T-cell (primary cell): ENCODE results near the gene OR5A1. TPM values are rescaled to one million over a fixed set of nuclear protein-coding genes. Genes with fewer than 3 reads are reported as not detected.
A peak's percentile ranks its signal among the peaks of the same experiment; 100 is the strongest.
"Not testable (repeated sequence)": the region's sequence is repeated elsewhere in the genome, so short reads cannot be mapped to it uniquely, and the experiment has no call there.

Experiments used
- ATAC-seq, 4 experiments: fragments of 200-7000 bp in 3 of 4; fragments of 150-1000 bp in 1 of 4; cut with Tn5 transposase; replicated peaks in 1 of 4; 1 replicate in 3 of 4; 2 replicates in 1 of 4; pipeline ENCODE4 v1.10.0; 2021; ENCODE audit warnings: moderate library complexity in 3 of 4, mild to moderate bottlenecking in 2 of 4, moderate number of reproducible peaks in 1 of 4
- CTCF ChIA-PET, 2 donors: fragments of 300-600 bp; sonication (Branson Sonifier 250); formaldehyde crosslinking; loops; one replicate each; lab custom pipeline; 2022; ENCODE audit warnings: antibody characterized with exemption in 2 of 2; lab: Charles Lee
- POLR2A ChIA-PET, 2 donors: fragments of 300-600 bp; sonication (Branson Sonifier 250); formaldehyde crosslinking; loops; one replicate each; lab custom pipeline; 2022; ENCODE audit warnings: antibody characterized with exemption in 2 of 2; lab: Charles Lee
- DNase-seq, 35 experiments: peaks; one replicate each; pipeline versions ENCODE4 v3.0.0 to v3.0.0-alpha.2; 2013 to 2023
- H3K27ac ChIP-seq: one replicate; pipeline ENCODE4 v1.5.1; 2013; ENCODE audit warnings: low read length
- H3K27me3 ChIP-seq, 2 experiments: replicated peaks in 1 of 2; 1 replicate in 1 of 2; 2 replicates in 1 of 2; pipeline versions ENCODE4 v1.6.1 to v1.7.0; 2013; ENCODE audit warnings: low read length in 1 of 2, mixed read lengths in 1 of 2; ENCODE audit not compliant: control insufficient read depth in 2 of 2, insufficient read depth in 2 of 2; ENCODE audit errors: extremely low read depth in 1 of 2
- H3K36me3 ChIP-seq, 2 donors: 1 replicate in 1 of 2; 2 replicates in 1 of 2; pipeline versions ENCODE4 v1.6.1 to v1.7.0; 2013; ENCODE audit warnings: low read length in 1 of 2; ENCODE audit not compliant: control insufficient read depth in 2 of 2, insufficient read depth in 1 of 2; ENCODE audit errors: extremely low read depth in 1 of 2
- H3K4me1 ChIP-seq, 2 experiments: 1 replicate in 1 of 2; 2 replicates in 1 of 2; pipeline versions ENCODE4 v1.6.1 to v1.7.0; 2013; ENCODE audit warnings: low read length in 2 of 2, mixed read lengths in 1 of 2; ENCODE audit not compliant: insufficient read depth in 2 of 2, control insufficient read depth in 1 of 2; ENCODE audit errors: extremely low read depth in 1 of 2
- H3K4me3 ChIP-seq, 2 donors: 1 replicate in 1 of 2; 2 replicates in 1 of 2; pipeline versions ENCODE4 v1.5.1 to v1.7.0; 2013; ENCODE audit warnings: mild to moderate bottlenecking in 2 of 2, low read length in 1 of 2, moderate library complexity in 1 of 2; ENCODE audit not compliant: control insufficient read depth in 1 of 2; ENCODE audit errors: extremely low read depth in 1 of 2
- H3K9me3 ChIP-seq: 2 replicates; pipeline ENCODE4 v1.7.0; 2013
- H3K27ac Mint-ChIP-seq, 2 donors: one replicate each; pipeline ENCODE4 v1.8.0; 2020 to 2021; ENCODE audit warnings: mild to moderate bottlenecking in 2 of 2, mixed read lengths in 2 of 2
- H3K27me3 Mint-ChIP-seq, 2 donors: one replicate each; pipeline ENCODE4 v1.8.0; 2021 to 2022; ENCODE audit warnings: mixed read lengths in 2 of 2
- H3K36me3 Mint-ChIP-seq: one replicate; pipeline ENCODE4 v1.8.0; 2021; ENCODE audit warnings: mixed read lengths
- H3K4me1 Mint-ChIP-seq, 3 donors: one replicate each; pipeline ENCODE4 v1.8.0; 2020 to 2022; ENCODE audit warnings: mixed read lengths in 3 of 3, mild to moderate bottlenecking in 1 of 3
- H3K4me3 Mint-ChIP-seq, 3 donors: one replicate each; pipeline ENCODE4 v1.8.0; 2020 to 2022; ENCODE audit warnings: mild to moderate bottlenecking in 3 of 3, mixed read lengths in 3 of 3, moderate library complexity in 3 of 3
- H3K9me3 Mint-ChIP-seq, 3 donors: one replicate each; pipeline ENCODE4 v1.8.0; 2020 to 2022; ENCODE audit warnings: mixed read lengths in 3 of 3
- WGBS: methylation state at CpG from one replicate; pipeline ENCODE4 v1.1.5; 2013; ENCODE audit warnings: missing lambda C conversion rate; ENCODE audit not compliant: insufficient coverage; 5-methylcytosine and 5-hydroxymethylcytosine counted together
- total RNA-seq, 35 experiments: library from RNA in 6 of 35; stranded (reverse) in 6 of 35; fragments of 120-200 nt in 1 of 35; gene quantifications; one replicate each; pipeline versions ENCODE4 v1.2.1 to v1.2.4 and lab custom pipeline; 2013 to 2026

Gene OR5A1
- total RNA-seq, 5 donors from 2014 or later (not counting 1 experiment from before 2014, with no cell fraction given), result not detected

DNA sequence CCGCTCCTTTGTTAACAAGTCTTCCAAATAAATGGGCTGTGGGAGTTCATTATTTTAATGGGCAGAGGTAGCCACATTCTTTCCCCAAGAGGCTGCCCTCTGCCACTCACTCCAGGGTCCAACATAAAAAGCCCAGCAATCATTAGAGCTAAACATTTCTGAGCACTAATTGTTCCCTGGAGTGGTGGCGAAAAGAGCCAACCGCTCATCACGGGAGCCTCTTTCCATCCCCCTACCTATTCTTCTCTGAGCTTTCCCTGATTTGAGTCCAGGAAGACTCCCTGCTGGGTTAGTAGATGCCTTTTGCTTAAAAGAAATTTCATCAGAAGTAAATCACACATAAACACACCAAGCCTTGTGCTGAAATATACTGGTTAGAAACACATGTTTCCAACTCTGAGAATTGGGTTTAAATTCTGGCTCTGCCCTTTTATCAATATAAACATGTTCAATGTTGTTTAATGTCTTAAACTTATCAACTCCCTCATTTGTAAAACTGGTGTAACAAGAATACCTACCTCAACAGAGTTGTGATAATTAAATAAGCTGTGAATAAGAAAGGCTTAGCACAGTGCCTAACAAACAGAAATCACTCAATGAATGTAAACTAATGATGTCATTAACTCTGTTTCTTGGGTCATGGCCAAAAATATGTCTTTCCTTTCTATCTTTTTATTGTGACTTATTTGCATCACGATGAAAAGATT is 9.8 kb upstream of the OR5A1 start, which contains the start of gene OR5A2:
OR5A2 (minus strand) TSS at position 53 of the 707 bp plus-strand sequence. CDS start 3,460 bp downstream, outside the sequence.
- ChIA-PET POLR2A (no interaction called here), CTCF (no interaction called here)
- Mint-ChIP-seq H3K27ac (no peak within 1 kb of the TSS), H3K9me3 (no peaks in the 10 kb centered on the region), H3K4me1 (no peaks in the 10 kb centered on the region), H3K36me3 (no peaks in the 10 kb centered on the region), H3K4me3 (no peak within 1 kb of the TSS), H3K27me3 (peaks cover 8 to 15% of the 10 kb centered on the region in 2 donors)
- H3K27me3 ChIP-seq, result peaks cover 0 to 3% of the 10 kb centered on the region in 2 experiments
- H3K4me1 ChIP-seq, result no peaks in the 10 kb centered on the region
- 80% methylated on average over 1 of the region's 5 CpGs for WGBS
- ATAC-seq, result no peak
- no peak within 1 kb of the TSS for H3K27ac ChIP-seq
- H3K4me3 ChIP-seq, result no peak within 1 kb of the TSS
- H3K9me3 ChIP-seq, result no peaks in the 10 kb centered on the region
- H3K36me3 ChIP-seq, result no peaks in the 10 kb centered on the region
- DNase-seq, result no peak

DNA sequence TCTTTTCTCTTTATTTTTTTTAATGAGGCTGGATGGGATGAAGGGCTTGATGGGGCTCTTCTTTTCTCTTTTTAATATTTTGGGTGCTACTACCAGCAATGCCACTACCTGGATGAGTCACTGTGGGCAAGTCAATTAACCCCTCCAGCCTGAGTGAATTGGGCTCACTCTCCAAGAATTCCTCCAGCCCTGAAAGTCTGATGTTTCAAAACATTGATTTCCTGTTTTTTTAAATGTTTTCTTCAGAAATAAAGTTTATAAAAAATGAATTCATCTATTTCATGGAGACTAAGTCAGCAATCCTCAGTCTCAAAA is 9.2 kb upstream of the OR5A1 start:
- DNase-seq (no peak), ATAC-seq (no peak)
- H3K36me3 ChIP-seq, result no peaks in the 10 kb centered on the region
- no peaks in the 10 kb centered on the region for H3K4me1 Mint-ChIP-seq
- no peaks in the 10 kb centered on the region for H3K36me3 Mint-ChIP-seq
- H3K4me1 ChIP-seq, result no peaks in the 10 kb centered on the region
- H3K27ac ChIP-seq, result no peak overlapping the region
- H3K27me3 ChIP-seq, result peaks cover 0 to 3% of the 10 kb centered on the region in 2 experiments
- H3K27me3 Mint-ChIP-seq, result peaks cover 10 to 15% of the 10 kb centered on the region in 2 donors
- H3K9me3 ChIP-seq, result no peaks in the 10 kb centered on the region
- ChIA-PET CTCF (no interaction called here), POLR2A (no interaction called here)
- no peak overlapping the region for H3K27ac Mint-ChIP-seq
- H3K9me3 Mint-ChIP-seq, result no peaks in the 10 kb centered on the region
- no peak overlapping the region for H3K4me3 ChIP-seq
- no peak overlapping the region for H3K4me3 Mint-ChIP-seq

- DNase-seq, result peak in 20 of 35 experiments; percentile 0 to 75 (median 18)
- ChIA-PET CTCF (interaction anchor here (0.6 to 3.6 kb wide), 7 partner anchors 9 to 294 kb away, joined by 3 to 19 read pairs (median 3); partner anchors contain the start of gene DTX4 (in 2 of the 2)), POLR2A (interaction anchor here in 1 of 2 donors (0.6 kb wide), 1 partner anchor 227 kb away, joined by 5 read pairs; no protein-coding TSS in a partner anchor)
- Histone ChIP-seq H3K4me3 (no peak overlapping the region), H3K4me1 (no peaks in the 10 kb centered on the region), H3K9me3 (no peaks in the 10 kb centered on the region), H3K36me3 (no peaks in the 10 kb centered on the region), H3K27me3 (no peaks in the 10 kb centered on the region), H3K27ac (no peak overlapping the region)
- no peaks in the 10 kb centered on the region for H3K9me3 Mint-ChIP-seq
- ATAC-seq, result peak in 3 of 4 experiments; percentile 63 to 75 (median 69)
- H3K4me1 Mint-ChIP-seq, result no peaks in the 10 kb centered on the region
- H3K27me3 Mint-ChIP-seq, result peaks cover 8 to 13% of the 10 kb centered on the region in 2 donors
- no peaks in the 10 kb centered on the region for H3K36me3 Mint-ChIP-seq
- no peak overlapping the region for H3K4me3 Mint-ChIP-seq
- H3K27ac Mint-ChIP-seq, result no peak overlapping the region
- WGBS, result 100% methylated on average over 1 of the region's 4 CpGs
Observed at GRCh38 chr11:59429924-59430516, 6.2 kb upstream of the OR5A1 start.

DNA sequence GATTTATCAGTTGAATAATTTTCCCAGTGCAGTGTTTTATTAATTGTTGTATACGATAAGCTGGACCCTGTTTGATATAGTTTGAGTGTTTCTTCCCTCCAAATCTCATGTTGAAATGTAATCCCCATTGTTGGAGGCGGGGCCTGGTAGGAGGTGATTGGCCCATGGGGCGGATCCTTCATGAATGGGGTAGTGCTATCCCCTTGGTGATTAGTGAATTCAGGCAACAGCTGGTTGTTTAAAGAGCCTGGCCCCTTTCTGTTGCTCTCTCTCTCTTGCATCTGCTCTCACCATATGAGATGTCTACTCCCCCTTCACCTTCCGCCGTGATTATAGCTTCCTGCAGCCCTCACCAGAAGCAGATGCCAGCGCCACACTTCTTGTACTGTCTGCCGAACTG is 1.5 kb downstream of the OR5A1 start:
- Mint-ChIP-seq H3K9me3 (no peaks in the 10 kb centered on the region), H3K27me3 (peaks cover 0 to 2% of the 10 kb centered on the region in 2 donors), H3K27ac (no peak overlapping the region), H3K4me3 (no peak overlapping the region), H3K4me1 (no peaks in the 10 kb centered on the region), H3K36me3 (no peaks in the 10 kb centered on the region)
- ATAC-seq (no peak), DNase-seq (no peak)
- Histone ChIP-seq H3K27me3 (peaks cover 0 to 2% of the 10 kb centered on the region in 2 experiments), H3K4me1 (no peaks in the 10 kb centered on the region), H3K36me3 (no peaks in the 10 kb centered on the region), H3K4me3 (no peak overlapping the region), H3K27ac (no peak overlapping the region), H3K9me3 (no peaks in the 10 kb centered on the region)
- CTCF ChIA-PET, result no interaction called here
- POLR2A ChIA-PET, result interaction anchor here (0.5 to 0.6 kb wide), 2 partner anchors 8 to 695 kb away, joined by 3 read pairs; no protein-coding TSS in a partner anchor
- 88% methylated on average over 3 of the region's 7 CpGs for WGBS

GRCh38 chr11:59445624-59446023 is 9.4 kb downstream of the OR5A1 start:
- CTCF ChIA-PET, H3K9me3 ChIP-seq, DNase-seq, H3K4me3 ChIP-seq, H3K27ac ChIP-seq, H3K27ac Mint-ChIP-seq, H3K4me3 Mint-ChIP-seq, H3K9me3 Mint-ChIP-seq, H3K36me3 ChIP-seq, H3K4me1 Mint-ChIP-seq, H3K4me1 ChIP-seq, H3K36me3 Mint-ChIP-seq, H3K27me3 Mint-ChIP-seq, ATAC-seq, H3K27me3 ChIP-seq: not testable (repeated sequence)
- WGBS, result no CpG with 5 or more reads among the region's 1 CpG
- POLR2A ChIA-PET, result interaction anchor here in 1 of 2 donors (0.7 kb wide), 1 partner anchor 8 kb away, joined by 3 read pairs; no protein-coding TSS in a partner anchor

- ChIA-PET CTCF (no interaction called here), POLR2A (no interaction called here)
- Mint-ChIP-seq H3K36me3 (no peaks in the 10 kb centered on the region), H3K27me3 (peaks cover 4% of the 10 kb centered on the region in 2 donors), H3K4me1 (no peaks in the 10 kb centered on the region), H3K27ac (no peak overlapping the region), H3K4me3 (no peak overlapping the region), H3K9me3 (peaks cover 0 to 9% (median 0%) of the 10 kb centered on the region in 3 donors)
- Histone ChIP-seq H3K9me3 (no peaks in the 10 kb centered on the region), H3K4me1 (no peaks in the 10 kb centered on the region), H3K4me3 (no peak overlapping the region), H3K36me3 (no peaks in the 10 kb centered on the region), H3K27ac (no peak overlapping the region), H3K27me3 (no peaks in the 10 kb centered on the region)
- ATAC-seq (no peak), DNase-seq (no peak)
- no CpG with 5 or more reads among the region's 2 CpGs for WGBS
Observed at GRCh38 chr11:59448484-59448883, 12.2 kb downstream of the OR5A1 start.
